ENCODE results near the gene CNIH3. TPM values are rescaled to one million over a fixed set of nuclear protein-coding genes. Genes with fewer than 3 reads are reported as not detected.

Gene CNIH3
- total and polyA plus RNA-seq, 2 donors (not counting 3 experiments of a cell fraction or from before 2014, with no cell fraction given), result 1.3 to 2.5 TPM

DNA sequence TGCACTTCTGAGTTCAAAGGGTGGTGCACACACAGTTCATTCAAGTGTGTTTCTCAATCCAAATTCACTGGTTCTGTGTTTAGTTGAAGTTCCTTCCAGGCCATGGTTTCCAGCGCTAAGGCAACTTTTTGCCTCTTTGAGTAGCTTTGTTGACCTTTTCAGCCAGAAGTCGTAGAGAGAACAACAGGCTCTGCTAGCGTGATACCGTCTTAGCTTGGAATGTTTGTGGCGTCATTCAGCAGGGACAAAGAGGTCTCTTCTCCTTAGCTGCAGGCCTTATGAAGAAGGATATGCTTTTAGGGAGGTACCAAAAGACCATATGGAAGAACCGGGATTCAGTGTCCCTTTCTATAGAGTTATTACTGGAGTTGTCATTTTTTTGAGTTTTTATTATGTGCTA lies 65.7 kb downstream of the CNIH3 start:
- Histone ChIP-seq H3K27me3 (ENCODE audit: control insufficient read depth in 2 of 2, insufficient read depth in 2 of 2, low read length in 2 of 2) (peaks cover 3 to 4% of the 10 kb centered on the region in 2 experiments), H3K36me3 (ENCODE audit: control insufficient read depth in 2 of 2, extremely low read depth in 1 of 2, insufficient read depth in 2 of 2, low read length in 2 of 2) (no peaks in the 10 kb centered on the region), H3K9me3 (replicated peaks; ENCODE audit: control insufficient read depth, insufficient read depth, low read length) (no peaks in the 10 kb centered on the region), H3K9ac (replicated peaks; ENCODE audit: extremely low read depth, insufficient read depth, low read length) (no peak overlapping the region), H3K4me1 (ENCODE audit: control insufficient read depth, extremely low read depth, insufficient read depth, low read length) (no peaks in the 10 kb centered on the region), H3K79me2 (ENCODE audit: control insufficient read depth, insufficient read depth, low read length) (no peaks in the 10 kb centered on the region), H3K9me1 (replicated peaks; ENCODE audit: control insufficient read depth, extremely low read depth, insufficient read depth, low read length) (no peaks in the 10 kb centered on the region), H2AFZ (ENCODE audit: low read depth, low read length) (no peak overlapping the region), H3K4me2 (ENCODE audit: insufficient read depth, low read length) (no peak overlapping the region), H3K4me3 (replicated peaks in 1 of 3; ENCODE audit: insufficient read depth in 1 of 3, low read depth in 1 of 3, low read length in 3 of 3) (no peak overlapping the region), H4K20me1 (replicated peaks; ENCODE audit: control insufficient read depth, extremely low read depth, insufficient read depth, low read length) (no peaks in the 10 kb centered on the region), H3K27ac (ENCODE audit: insufficient read depth, low read depth, low read length) (no peak overlapping the region)
- ChIA-PET CTCF (interaction anchor here (0.6 kb wide), 1 partner anchor 19 kb away, joined by 3 read pairs; no protein-coding TSS in a partner anchor), POLR2A (no interaction called here)
- TF ChIP-seq, protein P1, sequence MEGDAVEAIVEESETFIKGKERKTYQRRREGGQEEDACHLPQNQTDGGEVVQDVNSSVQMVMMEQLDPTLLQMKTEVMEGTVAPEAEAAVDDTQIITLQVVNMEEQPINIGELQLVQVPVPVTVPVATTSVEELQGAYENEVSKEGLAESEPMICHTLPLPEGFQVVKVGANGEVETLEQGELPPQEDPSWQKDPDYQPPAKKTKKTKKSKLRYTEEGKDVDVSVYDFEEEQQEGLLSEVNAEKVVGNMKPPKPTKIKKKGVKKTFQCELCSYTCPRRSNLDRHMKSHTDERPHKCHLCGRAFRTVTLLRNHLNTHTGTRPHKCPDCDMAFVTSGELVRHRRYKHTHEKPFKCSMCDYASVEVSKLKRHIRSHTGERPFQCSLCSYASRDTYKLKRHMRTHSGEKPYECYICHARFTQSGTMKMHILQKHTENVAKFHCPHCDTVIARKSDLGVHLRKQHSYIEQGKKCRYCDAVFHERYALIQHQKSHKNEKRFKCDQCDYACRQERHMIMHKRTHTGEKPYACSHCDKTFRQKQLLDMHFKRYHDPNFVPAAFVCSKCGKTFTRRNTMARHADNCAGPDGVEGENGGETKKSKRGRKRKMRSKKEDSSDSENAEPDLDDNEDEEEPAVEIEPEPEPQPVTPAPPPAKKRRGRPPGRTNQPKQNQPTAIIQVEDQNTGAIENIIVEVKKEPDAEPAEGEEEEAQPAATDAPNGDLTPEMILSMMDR (IDR thresholded peaks at IDR 0.05; ENCODE audit: extremely low read depth in 1 of 2, insufficient read depth in 1 of 2, low read depth in 1 of 2, low read length in 2 of 2), result no peak
- no peak for TF ChIP-seq FOS (IDR thresholded peaks at IDR 0.05; ENCODE audit: borderline replicate concordance, insufficient read depth, low read length)
- TF ChIP-seq, protein P2, sequence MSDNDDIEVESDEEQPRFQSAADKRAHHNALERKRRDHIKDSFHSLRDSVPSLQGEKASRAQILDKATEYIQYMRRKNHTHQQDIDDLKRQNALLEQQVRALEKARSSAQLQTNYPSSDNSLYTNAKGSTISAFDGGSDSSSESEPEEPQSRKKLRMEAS (IDR thresholded peaks at IDR 0.05; ENCODE audit: insufficient read depth, insufficient read length), result no peak
- TF ChIP-seq GATA2 (IDR thresholded peaks at IDR 0.05; ENCODE audit: insufficient read depth, insufficient read length, low read depth, low read length), result no peak
- TF ChIP-seq JUN (IDR thresholded peaks at IDR 0.05; ENCODE audit: borderline replicate concordance, insufficient read depth, insufficient read length, low read depth), result no peak
- TF ChIP-seq POLR2A (IDR thresholded peaks at IDR 0.05; ENCODE audit: low read depth, low read length), result no peak
- no peak for TF ChIP-seq POLR2AphosphoS5 (IDR thresholded peaks at IDR 0.05; ENCODE audit: insufficient read depth, low read depth, low read length)
- BruUV-seq (replicated peaks), result no TSS peak
- dilution Hi-C loops (cut with MboI; ENCODE audit: extremely low pct_ligation_motif_present, low sequenced_read_pairs) (no loop called here), intact Hi-C loops (cut with micrococcal nuclease) (no loop called here)
- DNase-seq (ENCODE audit: low read depth, low spot score) (no peak), FAIRE-seq (no peak)

Measured in endothelial cell of umbilical vein (primary cell).